ENCODE data around the gene ATOSB. TPM values are rescaled to one million over a fixed set of nuclear protein-coding genes. Genes with fewer than 3 reads are reported as not detected.
A peak's percentile ranks its signal among the peaks of the same experiment; 100 is the strongest.

The ATOSB gene
- total and polyA plus RNA-seq, 9 of the 15 experiments (the other 6 are each of a cell fraction or from before 2014, with no cell fraction given) = 0.45 to 8.0 (median 4.2) TPM

DNA sequence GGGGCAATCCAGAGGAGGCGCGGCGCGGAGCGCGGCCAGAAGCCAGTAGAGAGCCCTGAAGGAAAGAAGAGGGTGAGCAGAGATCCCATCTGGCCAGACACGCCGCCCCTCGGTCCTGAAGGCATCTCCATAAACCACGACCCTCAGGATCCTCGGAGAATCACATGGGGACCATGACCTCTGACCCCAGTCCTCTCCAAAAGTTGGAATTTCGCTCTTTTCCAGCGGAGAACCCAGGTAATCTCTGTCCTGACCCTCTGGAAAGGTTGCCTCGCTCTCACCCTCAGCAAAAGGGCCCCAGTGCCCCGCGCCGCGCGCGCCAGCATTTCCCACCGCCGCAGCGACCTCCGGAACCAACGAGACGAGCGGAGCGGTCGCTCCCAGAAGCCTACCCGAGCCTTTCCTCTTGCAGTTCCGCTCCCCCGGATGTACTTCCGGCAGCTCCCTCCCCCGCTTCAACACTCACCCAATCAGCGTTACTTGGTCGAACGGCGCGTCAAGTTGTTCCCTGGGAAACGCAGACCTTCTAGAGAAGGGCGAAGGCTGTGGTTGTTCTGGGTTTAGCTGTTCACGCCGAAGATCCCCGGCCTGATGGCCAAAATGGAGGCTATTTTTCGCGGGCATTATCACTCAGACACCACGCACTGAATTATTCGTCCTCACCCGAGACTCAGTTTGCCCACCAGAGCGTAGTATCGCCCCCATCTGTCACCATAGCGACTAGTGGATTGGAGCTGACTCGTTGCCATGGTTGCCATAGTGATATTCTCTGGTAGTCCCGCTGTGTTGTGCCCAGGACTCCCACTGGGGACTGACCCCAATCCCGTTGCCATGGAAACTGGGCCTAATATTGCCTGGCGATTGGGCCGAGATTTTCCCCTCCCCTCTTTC, 12.6 kb downstream of the ATOSB start, which contains the start of gene STOML2 (continued):
- TF ChIP-seq, protein P1, sequence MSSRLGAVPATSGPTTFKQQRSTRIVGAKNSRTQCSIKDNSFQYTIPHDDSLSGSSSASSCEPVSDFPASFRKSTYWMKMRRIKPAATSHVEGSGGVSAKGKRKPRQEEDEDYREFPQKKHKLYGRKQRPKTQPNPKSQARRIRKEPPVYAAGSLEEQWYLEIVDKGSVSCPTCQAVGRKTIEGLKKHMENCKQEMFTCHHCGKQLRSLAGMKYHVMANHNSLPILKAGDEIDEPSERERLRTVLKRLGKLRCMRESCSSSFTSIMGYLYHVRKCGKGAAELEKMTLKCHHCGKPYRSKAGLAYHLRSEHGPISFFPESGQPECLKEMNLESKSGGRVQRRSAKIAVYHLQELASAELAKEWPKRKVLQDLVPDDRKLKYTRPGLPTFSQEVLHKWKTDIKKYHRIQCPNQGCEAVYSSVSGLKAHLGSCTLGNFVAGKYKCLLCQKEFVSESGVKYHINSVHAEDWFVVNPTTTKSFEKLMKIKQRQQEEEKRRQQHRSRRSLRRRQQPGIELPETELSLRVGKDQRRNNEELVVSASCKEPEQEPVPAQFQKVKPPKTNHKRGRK (tag; IDR thresholded peaks at IDR 0.05) = no peak
- TF ChIP-seq, protein P2, sequence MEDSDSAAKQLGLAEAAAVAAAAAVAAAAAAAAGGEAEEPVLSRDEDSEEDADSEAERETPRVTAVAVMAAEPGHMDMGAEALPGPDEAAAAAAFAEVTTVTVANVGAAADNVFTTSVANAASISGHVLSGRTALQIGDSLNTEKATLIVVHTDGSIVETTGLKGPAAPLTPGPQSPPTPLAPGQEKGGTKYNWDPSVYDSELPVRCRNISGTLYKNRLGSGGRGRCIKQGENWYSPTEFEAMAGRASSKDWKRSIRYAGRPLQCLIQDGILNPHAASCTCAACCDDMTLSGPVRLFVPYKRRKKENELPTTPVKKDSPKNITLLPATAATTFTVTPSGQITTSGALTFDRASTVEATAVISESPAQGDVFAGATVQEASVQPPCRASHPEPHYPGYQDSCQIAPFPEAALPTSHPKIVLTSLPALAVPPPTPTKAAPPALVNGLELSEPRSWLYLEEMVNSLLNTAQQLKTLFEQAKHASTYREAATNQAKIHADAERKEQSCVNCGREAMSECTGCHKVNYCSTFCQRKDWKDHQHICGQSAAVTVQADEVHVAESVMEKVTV (CRISPR knock-in tag; IDR thresholded peaks at IDR 0.05) = no peak
- no peak for TF ChIP-seq NFE2L1 (tag; IDR thresholded peaks at IDR 0.05; ENCODE audit: borderline replicate concordance, low read depth)
- TF ChIP-seq HNRNPH1 (optimal IDR thresholded peaks at IDR 0.05; ENCODE audit: low read depth, low read length) = no peak
- no peak for TF ChIP-seq ZNF384 (IDR thresholded peaks at IDR 0.05; ENCODE audit: low read depth, low read length)
- TF ChIP-seq, protein P3, sequence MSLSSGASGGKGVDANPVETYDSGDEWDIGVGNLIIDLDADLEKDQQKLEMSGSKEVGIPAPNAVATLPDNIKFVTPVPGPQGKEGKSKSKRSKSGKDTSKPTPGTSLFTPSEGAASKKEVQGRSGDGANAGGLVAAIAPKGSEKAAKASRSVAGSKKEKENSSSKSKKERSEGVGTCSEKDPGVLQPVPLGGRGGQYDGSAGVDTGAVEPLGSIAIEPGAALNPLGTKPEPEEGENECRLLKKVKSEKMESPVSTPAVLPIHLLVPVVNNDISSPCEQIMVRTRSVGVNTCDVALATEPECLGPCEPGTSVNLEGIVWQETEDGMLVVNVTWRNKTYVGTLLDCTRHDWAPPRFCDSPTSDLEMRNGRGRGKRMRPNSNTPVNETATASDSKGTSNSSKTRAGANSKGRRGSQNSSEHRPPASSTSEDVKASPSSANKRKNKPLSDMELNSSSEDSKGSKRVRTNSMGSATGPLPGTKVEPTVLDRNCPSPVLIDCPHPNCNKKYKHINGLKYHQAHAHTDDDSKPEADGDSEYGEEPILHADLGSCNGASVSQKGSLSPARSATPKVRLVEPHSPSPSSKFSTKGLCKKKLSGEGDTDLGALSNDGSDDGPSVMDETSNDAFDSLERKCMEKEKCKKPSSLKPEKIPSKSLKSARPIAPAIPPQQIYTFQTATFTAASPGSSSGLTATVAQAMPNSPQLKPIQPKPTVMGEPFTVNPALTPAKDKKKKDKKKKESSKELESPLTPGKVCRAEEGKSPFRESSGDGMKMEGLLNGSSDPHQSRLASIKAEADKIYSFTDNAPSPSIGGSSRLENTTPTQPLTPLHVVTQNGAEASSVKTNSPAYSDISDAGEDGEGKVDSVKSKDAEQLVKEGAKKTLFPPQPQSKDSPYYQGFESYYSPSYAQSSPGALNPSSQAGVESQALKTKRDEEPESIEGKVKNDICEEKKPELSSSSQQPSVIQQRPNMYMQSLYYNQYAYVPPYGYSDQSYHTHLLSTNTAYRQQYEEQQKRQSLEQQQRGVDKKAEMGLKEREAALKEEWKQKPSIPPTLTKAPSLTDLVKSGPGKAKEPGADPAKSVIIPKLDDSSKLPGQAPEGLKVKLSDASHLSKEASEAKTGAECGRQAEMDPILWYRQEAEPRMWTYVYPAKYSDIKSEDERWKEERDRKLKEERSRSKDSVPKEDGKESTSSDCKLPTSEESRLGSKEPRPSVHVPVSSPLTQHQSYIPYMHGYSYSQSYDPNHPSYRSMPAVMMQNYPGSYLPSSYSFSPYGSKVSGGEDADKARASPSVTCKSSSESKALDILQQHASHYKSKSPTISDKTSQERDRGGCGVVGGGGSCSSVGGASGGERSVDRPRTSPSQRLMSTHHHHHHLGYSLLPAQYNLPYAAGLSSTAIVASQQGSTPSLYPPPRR (CRISPR knock-in tag; IDR thresholded peaks at IDR 0.05; ENCODE audit: borderline replicate concordance) = no peak
- TF ChIP-seq HNRNPK (IDR thresholded peaks at IDR 0.05; ENCODE audit: low read depth, low read length, poor library complexity, severe bottlenecking) = no peak
- no peak for TF ChIP-seq ZNF24 (IDR thresholded peaks at IDR 0.05)
- TF ChIP-seq, protein P4, sequence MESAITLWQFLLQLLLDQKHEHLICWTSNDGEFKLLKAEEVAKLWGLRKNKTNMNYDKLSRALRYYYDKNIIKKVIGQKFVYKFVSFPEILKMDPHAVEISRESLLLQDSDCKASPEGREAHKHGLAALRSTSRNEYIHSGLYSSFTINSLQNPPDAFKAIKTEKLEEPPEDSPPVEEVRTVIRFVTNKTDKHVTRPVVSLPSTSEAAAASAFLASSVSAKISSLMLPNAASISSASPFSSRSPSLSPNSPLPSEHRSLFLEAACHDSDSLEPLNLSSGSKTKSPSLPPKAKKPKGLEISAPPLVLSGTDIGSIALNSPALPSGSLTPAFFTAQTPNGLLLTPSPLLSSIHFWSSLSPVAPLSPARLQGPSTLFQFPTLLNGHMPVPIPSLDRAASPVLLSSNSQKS (CRISPR knock-in tag; IDR thresholded peaks at IDR 0.05) = no peak
- TF ChIP-seq, protein P5, sequence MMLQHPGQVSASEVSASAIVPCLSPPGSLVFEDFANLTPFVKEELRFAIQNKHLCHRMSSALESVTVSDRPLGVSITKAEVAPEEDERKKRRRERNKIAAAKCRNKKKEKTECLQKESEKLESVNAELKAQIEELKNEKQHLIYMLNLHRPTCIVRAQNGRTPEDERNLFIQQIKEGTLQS (IDR thresholded peaks at IDR 0.05) = no peak
- TF ChIP-seq, protein P5 (CRISPR knock-in tag; conservative IDR thresholded peaks at IDR 0.05) = no peak
- TF ChIP-seq ZNF644 (tag; IDR thresholded peaks at IDR 0.05; ENCODE audit: low read depth) = no peak
- TF ChIP-seq KHSRP (IDR thresholded peaks at IDR 0.05) = no peak
- TF ChIP-seq CC2D1A (IDR thresholded peaks at IDR 0.05) = no peak
- no peak for TF ChIP-seq ZNF79 (CRISPR knock-in tag; IDR thresholded peaks at IDR 0.05; ENCODE audit: low read depth)
- TF ChIP-seq RFX7 (CRISPR knock-in tag; IDR thresholded peaks at IDR 0.05) = no peak
- TF ChIP-seq POLR2A (conservative IDR thresholded peaks at IDR 0.05) = peak; percentile 80
- TF ChIP-seq U2AF2 (optimal IDR thresholded peaks at IDR 0.05; ENCODE audit: low read depth, low read length) = no peak
- no peak for TF ChIP-seq MTA1 (IDR thresholded peaks at IDR 0.05; ENCODE audit: borderline replicate concordance)
